ENCODE measurements around the gene GCHFR.

DNA sequence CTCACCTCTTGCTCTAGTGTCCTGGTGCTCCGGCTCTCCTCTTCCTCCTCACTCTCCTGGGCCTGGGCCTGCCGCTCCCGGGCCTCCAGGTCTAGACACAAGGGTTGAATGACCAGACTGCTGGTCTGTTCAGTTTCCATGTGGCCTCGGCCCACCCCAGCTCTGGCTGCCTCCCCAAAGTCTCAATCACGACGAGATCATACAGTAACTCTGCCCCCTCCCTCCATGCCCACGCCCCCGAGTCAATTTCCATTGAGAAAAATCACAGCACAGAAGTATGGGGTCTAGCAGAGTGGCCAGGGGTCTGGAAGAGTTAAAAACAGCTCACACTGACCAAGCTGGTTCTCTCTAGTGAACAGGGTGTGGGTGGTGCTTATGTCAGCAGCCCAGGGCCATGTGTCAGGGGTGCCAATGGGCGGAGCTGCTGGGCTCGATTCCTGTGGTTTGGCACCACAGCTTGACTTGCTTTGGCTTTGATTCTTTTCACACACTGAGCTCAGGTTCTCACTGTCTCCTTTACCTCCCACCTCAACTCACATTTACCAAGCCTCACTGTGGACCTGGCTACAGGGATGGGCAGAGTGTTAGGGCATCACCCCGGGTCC lies 12.8 kb downstream of the GCHFR start:
- TF ChIP-seq, protein P1, sequence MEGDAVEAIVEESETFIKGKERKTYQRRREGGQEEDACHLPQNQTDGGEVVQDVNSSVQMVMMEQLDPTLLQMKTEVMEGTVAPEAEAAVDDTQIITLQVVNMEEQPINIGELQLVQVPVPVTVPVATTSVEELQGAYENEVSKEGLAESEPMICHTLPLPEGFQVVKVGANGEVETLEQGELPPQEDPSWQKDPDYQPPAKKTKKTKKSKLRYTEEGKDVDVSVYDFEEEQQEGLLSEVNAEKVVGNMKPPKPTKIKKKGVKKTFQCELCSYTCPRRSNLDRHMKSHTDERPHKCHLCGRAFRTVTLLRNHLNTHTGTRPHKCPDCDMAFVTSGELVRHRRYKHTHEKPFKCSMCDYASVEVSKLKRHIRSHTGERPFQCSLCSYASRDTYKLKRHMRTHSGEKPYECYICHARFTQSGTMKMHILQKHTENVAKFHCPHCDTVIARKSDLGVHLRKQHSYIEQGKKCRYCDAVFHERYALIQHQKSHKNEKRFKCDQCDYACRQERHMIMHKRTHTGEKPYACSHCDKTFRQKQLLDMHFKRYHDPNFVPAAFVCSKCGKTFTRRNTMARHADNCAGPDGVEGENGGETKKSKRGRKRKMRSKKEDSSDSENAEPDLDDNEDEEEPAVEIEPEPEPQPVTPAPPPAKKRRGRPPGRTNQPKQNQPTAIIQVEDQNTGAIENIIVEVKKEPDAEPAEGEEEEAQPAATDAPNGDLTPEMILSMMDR (IDR thresholded peaks at IDR 0.05): peak in 1 of 4 donors; percentile 10
- no peak for TF ChIP-seq POLR2A (IDR thresholded peaks at IDR 0.05)

Measured in right lobe of liver (tissue), 4 donors.